GM21447 (cell line): Measurements from ENCODE around the gene TNS3.
"Not testable (repeated sequence)": the region's sequence is repeated elsewhere in the genome, so short reads cannot be mapped to it uniquely, and the experiment has no call there.

Experiments
- ATAC-seq: cut with Tn5 transposase; IDR thresholded peaks from one replicate; pipeline ENCODE4 v1.9.1; 2021; ENCODE audit not compliant: unreplicated experiment

The TNS3 gene

DNA sequence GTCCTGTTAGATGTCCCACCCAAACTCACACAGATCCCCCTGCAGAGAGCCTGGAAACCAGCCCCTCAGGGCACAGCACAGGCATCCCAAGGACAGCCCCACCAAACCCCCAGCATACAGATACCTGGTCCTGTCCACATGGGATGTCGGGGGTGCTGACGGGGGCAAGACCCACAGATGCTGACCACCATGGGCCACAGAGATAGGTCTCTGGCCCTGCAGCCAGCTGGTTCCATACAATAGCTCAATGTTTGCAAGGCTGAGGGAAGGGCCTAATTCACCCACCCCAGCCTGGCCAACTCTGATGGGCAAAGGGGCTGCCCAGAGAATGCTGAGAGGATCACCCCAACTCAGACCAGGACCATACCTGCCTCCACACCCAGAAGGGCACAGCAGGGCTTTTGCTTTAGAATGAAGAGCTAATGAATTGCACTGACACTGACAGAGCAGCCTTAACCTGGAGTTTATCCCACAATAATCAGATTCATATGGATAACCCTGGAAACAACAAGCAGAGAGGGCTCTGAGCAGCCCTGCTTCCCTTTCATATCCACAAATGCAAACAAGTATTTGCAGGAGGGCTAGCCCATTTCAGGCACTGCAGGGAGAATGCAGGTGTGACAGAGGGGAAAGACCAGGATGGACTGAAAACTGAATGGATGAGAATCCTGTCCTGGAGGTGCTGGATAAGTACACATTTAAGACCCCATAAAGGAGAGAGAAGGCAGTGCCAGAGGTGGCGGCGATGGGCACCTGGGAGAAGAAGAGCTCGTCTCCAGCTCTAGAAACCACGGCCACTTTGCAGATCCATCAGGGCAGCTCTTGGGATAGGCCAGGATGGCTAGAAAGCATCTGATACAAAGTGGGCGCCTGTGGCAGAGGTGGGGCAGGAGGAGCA lies 126.7 kb downstream of the TNS3 start:
- no peak for ATAC-seq

- no peak for ATAC-seq
Measured at GRCh38 chr7:47454069-47454973, 127.6 kb downstream of the TNS3 start.

- no peak for ATAC-seq
Measured at GRCh38 chr7:47453093-47454061, 128.5 kb downstream of the TNS3 start.

GRCh38 chr7:47452715-47453092 lies 129.2 kb downstream of the TNS3 start:
- no peak for ATAC-seq

- ATAC-seq = no peak
Measured at GRCh38 chr7:47452295-47452694, 129.6 kb downstream of the TNS3 start.

DNA sequence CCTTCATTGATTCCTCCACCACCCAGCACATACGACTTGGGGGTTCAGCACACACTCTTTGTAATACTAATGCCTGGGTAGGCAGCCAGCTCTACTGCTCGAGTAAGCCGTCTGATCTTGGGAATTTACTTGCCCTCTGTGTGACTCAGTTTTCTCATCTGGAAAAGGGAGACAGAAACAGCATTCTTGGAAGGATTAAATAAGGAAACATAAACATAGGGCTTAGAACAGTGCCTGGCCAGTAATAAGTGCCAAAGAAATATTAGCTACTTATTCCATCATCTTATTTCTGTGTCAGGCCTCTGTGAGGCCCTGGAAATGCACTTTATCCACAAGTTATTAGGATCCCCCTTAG lies 130.1 kb downstream of the TNS3 start:
- no peak for ATAC-seq

GRCh38 chr7:47449810-47450590 lies 131.9 kb downstream of the TNS3 start:
- no peak for ATAC-seq

DNA sequence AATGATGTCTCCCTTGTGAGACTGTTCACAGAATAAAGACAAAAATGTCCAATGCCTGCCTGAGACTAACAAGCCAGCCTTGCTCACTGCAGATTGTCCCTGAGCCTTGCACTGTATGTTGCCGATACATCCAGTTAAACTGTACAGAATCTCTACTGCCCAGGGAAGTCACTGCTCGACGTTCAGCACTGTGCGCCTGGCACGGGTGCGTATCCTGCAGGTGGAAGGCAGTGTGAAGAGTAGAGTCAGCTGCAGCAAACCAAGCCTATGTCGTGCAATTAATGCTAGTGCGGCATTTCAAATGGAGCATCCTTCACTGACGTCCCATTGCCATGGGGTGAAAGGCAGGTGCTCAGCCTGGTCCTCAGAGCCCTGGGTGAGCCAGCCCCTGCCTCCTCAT lies 132.9 kb downstream of the TNS3 start:
- ATAC-seq = no peak

DNA sequence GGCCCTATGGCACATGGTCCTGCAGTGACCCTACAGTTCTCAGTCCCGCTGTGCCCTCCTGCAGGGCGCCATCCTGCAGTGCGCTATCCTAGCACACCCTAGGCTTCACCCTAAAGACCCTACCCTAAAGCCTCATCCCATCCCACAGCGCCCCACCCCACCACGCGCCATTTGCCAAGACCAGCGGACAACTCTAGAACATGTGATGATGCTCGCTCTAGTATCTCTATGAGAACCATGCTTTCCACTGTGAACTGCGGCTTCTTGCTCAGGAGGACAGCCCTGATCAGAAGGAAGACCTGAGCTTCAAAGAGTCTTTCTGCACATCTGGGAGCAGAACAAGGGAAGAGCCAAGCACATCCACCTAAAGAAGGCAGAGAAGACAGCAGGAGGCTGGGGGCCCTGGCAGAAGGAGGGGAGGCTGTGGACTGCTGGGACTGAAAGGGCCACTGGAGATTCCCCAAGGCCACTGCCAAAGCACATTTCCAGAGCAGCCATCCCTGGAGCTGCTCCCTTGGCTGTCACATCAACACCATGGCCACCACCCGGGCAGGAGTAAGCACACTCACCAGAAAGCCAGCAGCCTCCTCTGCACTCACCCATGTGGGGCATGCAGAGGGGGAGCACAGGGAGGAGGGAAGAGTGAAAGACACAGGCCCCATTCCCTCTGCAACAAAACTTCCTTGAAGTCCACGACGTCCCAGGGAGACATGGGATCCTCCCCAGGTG lies 134.1 kb downstream of the TNS3 start:
- no peak for ATAC-seq

DNA sequence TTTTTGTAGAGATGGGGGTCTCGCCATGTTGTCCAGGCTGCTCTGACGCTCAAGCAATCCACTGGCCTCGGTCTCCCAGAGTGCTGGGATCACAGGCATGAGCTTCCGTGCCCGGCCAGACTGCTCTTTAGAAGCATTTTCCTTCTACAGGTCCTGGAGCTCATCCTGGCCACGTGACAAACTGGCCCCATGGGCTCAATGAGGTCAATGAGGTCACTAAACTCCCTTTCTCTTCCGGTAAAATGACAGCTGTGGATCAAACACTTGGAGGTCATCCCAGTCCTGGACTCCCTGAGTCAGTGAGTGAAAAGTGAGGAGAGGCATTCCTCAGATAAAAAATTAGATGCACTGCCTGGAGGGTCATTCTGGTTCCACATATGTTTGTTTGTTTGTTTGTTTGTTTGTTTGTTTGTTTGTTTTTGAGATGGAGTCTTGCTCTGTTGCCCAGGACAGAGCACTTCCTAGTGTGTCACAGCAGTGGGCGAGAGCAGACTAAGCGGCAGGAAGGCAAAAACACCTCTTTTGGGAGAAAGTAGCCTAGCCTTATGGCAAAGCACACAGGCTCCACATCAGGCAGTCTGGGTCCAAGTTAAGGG lies 134.9 kb downstream of the TNS3 start:
- ATAC-seq = no peak

- no peak for ATAC-seq
Measured at GRCh38 chr7:47444376-47445098, 137.4 kb downstream of the TNS3 start.

GRCh38 chr7:47443049-47443448 lies 138.9 kb downstream of the TNS3 start:
- no peak for ATAC-seq

- ATAC-seq = no peak
Measured at GRCh38 chr7:47442605-47442865, 139.4 kb downstream of the TNS3 start.

- ATAC-seq = no peak
Measured at GRCh38 chr7:47441796-47442604, 139.9 kb downstream of the TNS3 start.

DNA sequence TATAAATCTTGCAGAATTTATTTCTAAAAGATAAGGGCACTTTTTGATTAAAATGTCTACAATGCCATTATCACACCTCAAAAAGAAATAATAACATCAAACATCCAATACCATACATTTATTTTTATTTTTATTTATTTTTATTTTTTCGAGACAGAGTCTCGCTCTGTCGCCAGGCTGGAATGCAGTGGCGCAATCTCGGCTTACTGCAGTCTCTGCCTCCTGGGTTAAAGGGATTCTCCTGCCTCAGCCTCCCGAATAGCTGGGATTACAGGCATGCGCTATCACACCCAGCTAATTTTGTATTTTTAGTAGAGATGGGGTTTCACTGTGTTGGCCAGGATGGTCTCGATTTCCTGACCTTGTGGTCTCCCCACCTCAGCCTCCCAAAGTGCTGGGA lies 140.9 kb downstream of the TNS3 start:
- ATAC-seq = not testable (repeated sequence)

GRCh38 chr7:47440320-47440719 lies 141.6 kb downstream of the TNS3 start:
- no peak for ATAC-seq

GRCh38 chr7:47439181-47439667 lies 142.7 kb downstream of the TNS3 start:
- no peak for ATAC-seq
